MM.1S (cell line): ENCODE measurements around the gene ACP6.

Source experiments
- DNase-seq: peaks from one replicate; pipeline ENCODE4 v3.0.0-alpha.2; 2015
- H2AFZ ChIP-seq: fragments of 300-600 bp; sonication (generic); 2 replicates; pipeline ENCODE4 v1.6.0; 2016; ENCODE audit warnings: antibody characterized with exemption, low read length
- H3F3A ChIP-seq: fragments of 300-600 bp; sonication (generic); 2 replicates; pipeline ENCODE4 v1.6.1; 2016; ENCODE audit warnings: mild to moderate bottlenecking, antibody characterized with exemption, low read length, moderate library complexity, mixed read lengths; ENCODE audit not compliant: insufficient read depth
- H3K27ac ChIP-seq: fragments of 300-600 bp; sonication (generic); 2 replicates; pipeline ENCODE4 v1.5.1; 2016; ENCODE audit warnings: mild to moderate bottlenecking, low read length
- H3K27me3 ChIP-seq: fragments of 300-600 bp; sonication (generic); replicated peaks from 2 replicates; pipeline ENCODE4 v1.6.0; 2016; ENCODE audit warnings: low read length; ENCODE audit not compliant: insufficient read depth
- H3K36me3 ChIP-seq: fragments of 300-600 bp; sonication (generic); replicated peaks from 2 replicates; pipeline ENCODE4 v1.6.1; 2016; ENCODE audit warnings: mild to moderate bottlenecking, low read length, mixed read lengths; ENCODE audit not compliant: insufficient read depth
- H3K4me1 ChIP-seq: fragments of 300-600 bp; sonication (generic); 2 replicates; pipeline ENCODE4 v1.6.1; 2016; ENCODE audit warnings: low read length, mixed read lengths
- H3K4me2 ChIP-seq: fragments of 300-600 bp; sonication (generic); 2 replicates; pipeline ENCODE4 v1.6.0; 2016; ENCODE audit warnings: low read depth, low read length
- H3K4me3 ChIP-seq: fragments of 300-600 bp; sonication (generic); 2 replicates; pipeline ENCODE4 v1.5.1; 2016; ENCODE audit warnings: low read length, mixed read lengths
- H3K79me2 ChIP-seq: fragments of 300-600 bp; sonication (generic); 2 replicates; pipeline ENCODE4 v1.6.1; 2016; ENCODE audit warnings: mixed run types, low read length, mixed read lengths
- H3K9ac ChIP-seq: fragments of 300-600 bp; sonication (generic); 2 replicates; pipeline ENCODE4 v1.6.1; 2016; ENCODE audit warnings: low read length, mixed read lengths
- H3K9me2 ChIP-seq: fragments of 300-600 bp; sonication (generic); replicated peaks from 2 replicates; pipeline ENCODE4 v1.6.1; 2016; ENCODE audit warnings: mild to moderate bottlenecking, low read length, mixed read lengths; ENCODE audit not compliant: insufficient read depth
- H3K9me3 ChIP-seq: fragments of 300-600 bp; sonication (generic); replicated peaks from 2 replicates; pipeline ENCODE4 v1.6.1; 2016; ENCODE audit warnings: mild to moderate bottlenecking, low read length, mixed read lengths; ENCODE audit not compliant: insufficient read depth
- H4K20me1 ChIP-seq: fragments of 300-600 bp; sonication (generic); 2 replicates; pipeline ENCODE4 v1.6.1; 2016; ENCODE audit warnings: mild to moderate bottlenecking, low read length, moderate library complexity, mixed read lengths; ENCODE audit not compliant: insufficient read depth
- CTCF ChIP-seq: fragments of 300-600 bp; sonication (generic); IDR thresholded peaks from 2 replicates; pipeline ENCODE4 v1.5.1; 2016; ENCODE audit warnings: antibody characterized with exemption, low read length, mixed read lengths
- EZH2 ChIP-seq: fragments of 300-600 bp; sonication (generic); optimal IDR thresholded peaks from 2 replicates; pipeline ENCODE3; 2017; ENCODE audit warnings: low read depth, mild to moderate bottlenecking, antibody characterized with exemption, low read length, mixed read lengths
- EZH2phosphoT487 ChIP-seq: fragments of 300-600 bp; sonication (generic); IDR thresholded peaks from 2 replicates; pipeline ENCODE4 v1.6.1; 2018; ENCODE audit warnings: antibody characterized with exemption, low read length

The ACP6 gene

GRCh38 chr1:147717706-147718097 is 47.4 kb upstream of the ACP6 start:
- Histone ChIP-seq H4K20me1 (no peaks in the 10 kb centered on the region), H3K27ac (no peak overlapping the region), H3K4me1 (no peaks in the 10 kb centered on the region), H3K79me2 (no peaks in the 10 kb centered on the region), H3K9me3 (no peaks in the 10 kb centered on the region), H3K4me2 (no peak overlapping the region), H3K9ac (no peak overlapping the region), H3K36me3 (no peaks in the 10 kb centered on the region), H3F3A (no peaks in the 10 kb centered on the region), H3K4me3 (no peak overlapping the region), H2AFZ (no peak overlapping the region), H3K9me2 (no peaks in the 10 kb centered on the region), H3K27me3 (no peaks in the 10 kb centered on the region)
- no peak for DNase-seq
- TF ChIP-seq EZH2 = no peak
- no peak for TF ChIP-seq CTCF

GRCh38 chr1:147717051-147717705 is 46.9 kb upstream of the ACP6 start:
- DNase-seq = no peak
- no peaks in the 10 kb centered on the region for H4K20me1 ChIP-seq
- H3K79me2 ChIP-seq = no peaks in the 10 kb centered on the region
- H3F3A ChIP-seq = no peaks in the 10 kb centered on the region
- TF ChIP-seq EZH2phosphoT487 (no peak), CTCF (no peak), EZH2 (no peak)
- H3K36me3 ChIP-seq = no peaks in the 10 kb centered on the region
- no peaks in the 10 kb centered on the region for H3K9me2 ChIP-seq
- no peak overlapping the region for H3K9ac ChIP-seq
- no peaks in the 10 kb centered on the region for H3K27me3 ChIP-seq
- H3K4me1 ChIP-seq = no peaks in the 10 kb centered on the region
- no peak overlapping the region for H3K4me3 ChIP-seq
- H3K27ac ChIP-seq = no peak overlapping the region
- H2AFZ ChIP-seq = no peak overlapping the region
- H3K4me2 ChIP-seq = no peak overlapping the region
- H3K9me3 ChIP-seq = no peaks in the 10 kb centered on the region

- Histone ChIP-seq H3K27me3 (no peaks in the 10 kb centered on the region), H3K79me2 (no peaks in the 10 kb centered on the region), H3K9ac (no peak overlapping the region), H3K4me3 (no peak overlapping the region), H3K9me2 (no peaks in the 10 kb centered on the region), H3K4me1 (no peaks in the 10 kb centered on the region), H3F3A (no peaks in the 10 kb centered on the region), H2AFZ (no peak overlapping the region), H4K20me1 (no peaks in the 10 kb centered on the region), H3K9me3 (no peaks in the 10 kb centered on the region), H3K27ac (no peak overlapping the region), H3K36me3 (no peaks in the 10 kb centered on the region), H3K4me2 (no peak overlapping the region)
- no peak for DNase-seq
- TF ChIP-seq EZH2phosphoT487 (no peak), CTCF (no peak), EZH2 (no peak)
Measured at GRCh38 chr1:147712605-147713004, 42.3 kb upstream of the ACP6 start.
